Glomerular endothelial cell (primary cell): Measurements from ENCODE around the gene HNRNPUL1. TPM values are rescaled to one million over a fixed set of nuclear protein-coding genes. Genes with fewer than 3 reads are reported as not detected.
"Not testable (repeated sequence)": the region's sequence is repeated elsewhere in the genome, so short reads cannot be mapped to it uniquely, and the experiment has no call there.

Experiments used
- DNase-seq: peaks from one replicate; pipeline ENCODE4 v3.0.0-alpha.2; 2011; ENCODE audit warnings: low read depth, low spot score; ENCODE audit errors: extremely low read depth
- total RNA-seq: library from RNA; depleted of rRNA; stranded (reverse); fragments of >200 nt; gene quantifications from 2 replicates; pipeline ENCODE4 v1.2.3, GENCODE V29; 2015

The HNRNPUL1 gene
- total RNA-seq, 1 donor from 2014 or later = 217 TPM

GRCh38 chr19:41273076-41273475, 8.9 kb downstream of the HNRNPUL1 start:
- DNase-seq = no peak

- no peak for DNase-seq
These were observed 10.6 kb downstream of the HNRNPUL1 start for GRCh38 chr19:41274802-41275201.

GRCh38 chr19:41276231-41276630, 12.1 kb downstream of the HNRNPUL1 start:
- no peak for DNase-seq

GRCh38 chr19:41278478-41278877, 14.3 kb downstream of the HNRNPUL1 start:
- DNase-seq = no peak

GRCh38 chr19:41288673-41289530, 24.7 kb downstream of the HNRNPUL1 start:
- DNase-seq = no peak

GRCh38 chr19:41289814-41290213, 25.6 kb downstream of the HNRNPUL1 start:
- DNase-seq = not testable (repeated sequence)

GRCh38 chr19:41294393-41294792, 30.2 kb downstream of the HNRNPUL1 start:
- no peak for DNase-seq

GRCh38 chr19:41295499-41295898, 31.3 kb downstream of the HNRNPUL1 start:
- DNase-seq = no peak

- DNase-seq = no peak
These were observed 32.3 kb downstream of the HNRNPUL1 start for GRCh38 chr19:41296433-41296871.

GRCh38 chr19:41297628-41298347, 33.6 kb downstream of the HNRNPUL1 start:
- DNase-seq = no peak

- no peak for DNase-seq
These were observed 34.3 kb downstream of the HNRNPUL1 start for GRCh38 chr19:41298348-41298964.

GRCh38 chr19:41299046-41299754, 35.0 kb downstream of the HNRNPUL1 start:
- no peak for DNase-seq

- no peak for DNase-seq
These were observed 35.5 kb downstream of the HNRNPUL1 start for GRCh38 chr19:41299755-41300089.

- DNase-seq = no peak
These were observed 36.4 kb downstream of the HNRNPUL1 start for GRCh38 chr19:41300555-41300954.

GRCh38 chr19:41302624-41303351, 38.6 kb downstream of the HNRNPUL1 start:
- no peak for DNase-seq

- DNase-seq = no peak
These were observed 39.8 kb downstream of the HNRNPUL1 start for GRCh38 chr19:41303954-41304353.

GRCh38 chr19:41304706-41305483, 40.7 kb downstream of the HNRNPUL1 start:
- no peak for DNase-seq

GRCh38 chr19:41305927-41306793, 42.0 kb downstream of the HNRNPUL1 start:
- no peak for DNase-seq
